ENCODE measurements around the gene MACF1.

The MACF1 gene

GRCh38 chr1:39326836-39327235 lies 122.3 kb downstream of the MACF1 start:
- H3K4me1 ChIP-seq (ENCODE audit: control insufficient read depth, insufficient read depth, low read length), result no peaks in the 10 kb centered on the region
- no peaks in the 10 kb centered on the region for H3K9me3 ChIP-seq (ENCODE audit: control insufficient read depth, low read length)
- WGBS, 2 experiments, result 96 to 98% methylated on average over 1 of the region's 1 CpG
- H3K36me3 ChIP-seq (ENCODE audit: control insufficient read depth, insufficient read depth, low read length), result peaks cover 23% of the 10 kb centered on the region
- H3K27ac ChIP-seq (ENCODE audit: insufficient read depth, low read depth, low read length, poor library complexity, severe bottlenecking), result no peak overlapping the region
- H3K4me3 ChIP-seq (ENCODE audit: insufficient read depth, low read depth, low read length), result no peak overlapping the region
- no peaks in the 10 kb centered on the region for H3K27me3 ChIP-seq (ENCODE audit: control insufficient read depth, insufficient read depth, low read length, poor library complexity, severe bottlenecking)

GRCh38 chr1:39328095-39328494 lies 123.6 kb downstream of the MACF1 start:
- 81 to 95% methylated on average over 1 of the region's 1 CpG for WGBS, 2 experiments

GRCh38 chr1:39328586-39329121 lies 124.2 kb downstream of the MACF1 start:
- Histone ChIP-seq H3K27me3 (ENCODE audit: control insufficient read depth, insufficient read depth, low read length, poor library complexity, severe bottlenecking) (no peaks in the 10 kb centered on the region), H3K4me1 (ENCODE audit: control insufficient read depth, insufficient read depth, low read length) (no peaks in the 10 kb centered on the region), H3K9me3 (ENCODE audit: control insufficient read depth, low read length) (no peaks in the 10 kb centered on the region), H3K36me3 (ENCODE audit: control insufficient read depth, insufficient read depth, low read length) (peaks cover 15% of the 10 kb centered on the region), H3K4me3 (ENCODE audit: insufficient read depth, low read depth, low read length) (no peak overlapping the region), H3K27ac (ENCODE audit: insufficient read depth, low read depth, low read length, poor library complexity, severe bottlenecking) (no peak overlapping the region)
- WGBS, 2 experiments, result 95 to 96% methylated on average over 4 of the region's 4 CpGs

More at GRCh38 chr1:39328095-39328494, 123.6 kb downstream of the MACF1 start:
- no peak overlapping the region for H3K27ac ChIP-seq (ENCODE audit: insufficient read depth, low read depth, low read length, poor library complexity, severe bottlenecking)
- no peaks in the 10 kb centered on the region for H3K9me3 ChIP-seq (ENCODE audit: control insufficient read depth, low read length)
- peaks cover 16% of the 10 kb centered on the region for H3K36me3 ChIP-seq (ENCODE audit: control insufficient read depth, insufficient read depth, low read length)
- H3K27me3 ChIP-seq (ENCODE audit: control insufficient read depth, insufficient read depth, low read length, poor library complexity, severe bottlenecking), result no peaks in the 10 kb centered on the region
- no peaks in the 10 kb centered on the region for H3K4me1 ChIP-seq (ENCODE audit: control insufficient read depth, insufficient read depth, low read length)
- no peak overlapping the region for H3K4me3 ChIP-seq (ENCODE audit: insufficient read depth, low read depth, low read length)

- Histone ChIP-seq H3K4me1 (ENCODE audit: control insufficient read depth, insufficient read depth, low read length) (no peaks in the 10 kb centered on the region), H3K4me3 (ENCODE audit: insufficient read depth, low read depth, low read length) (no peak overlapping the region), H3K9me3 (ENCODE audit: control insufficient read depth, low read length) (no peaks in the 10 kb centered on the region), H3K27me3 (ENCODE audit: control insufficient read depth, insufficient read depth, low read length, poor library complexity, severe bottlenecking) (no peaks in the 10 kb centered on the region), H3K36me3 (ENCODE audit: control insufficient read depth, insufficient read depth, low read length) (peaks cover 15% of the 10 kb centered on the region), H3K27ac (ENCODE audit: insufficient read depth, low read depth, low read length, poor library complexity, severe bottlenecking) (no peak overlapping the region)
- 96 to 97% methylated on average over 5 of the region's 5 CpGs for WGBS, 2 experiments
Observed at GRCh38 chr1:39331647-39332046, 127.2 kb downstream of the MACF1 start.

- H3K4me3 ChIP-seq (ENCODE audit: insufficient read depth, low read depth, low read length), result no peak overlapping the region
- H3K4me1 ChIP-seq (ENCODE audit: control insufficient read depth, insufficient read depth, low read length), result no peaks in the 10 kb centered on the region
- no peaks in the 10 kb centered on the region for H3K9me3 ChIP-seq (ENCODE audit: control insufficient read depth, low read length)
- WGBS, 2 experiments, result 95 to 97% methylated on average over 2 of the region's 2 CpGs
- H3K36me3 ChIP-seq (ENCODE audit: control insufficient read depth, insufficient read depth, low read length), result peaks cover 18% of the 10 kb centered on the region
- no peaks in the 10 kb centered on the region for H3K27me3 ChIP-seq (ENCODE audit: control insufficient read depth, insufficient read depth, low read length, poor library complexity, severe bottlenecking)
- no peak overlapping the region for H3K27ac ChIP-seq (ENCODE audit: insufficient read depth, low read depth, low read length, poor library complexity, severe bottlenecking)
Observed at GRCh38 chr1:39332291-39332690, 127.8 kb downstream of the MACF1 start.

- Histone ChIP-seq H3K27me3 (ENCODE audit: control insufficient read depth, insufficient read depth, low read length, poor library complexity, severe bottlenecking) (no peaks in the 10 kb centered on the region), H3K4me3 (ENCODE audit: insufficient read depth, low read depth, low read length) (no peak overlapping the region), H3K9me3 (ENCODE audit: control insufficient read depth, low read length) (no peaks in the 10 kb centered on the region), H3K27ac (ENCODE audit: insufficient read depth, low read depth, low read length, poor library complexity, severe bottlenecking) (no peak overlapping the region), H3K36me3 (ENCODE audit: control insufficient read depth, insufficient read depth, low read length) (peaks cover 17% of the 10 kb centered on the region), H3K4me1 (ENCODE audit: control insufficient read depth, insufficient read depth, low read length) (no peaks in the 10 kb centered on the region)
- WGBS, 2 experiments, result 93 to 100% methylated on average over 2 of the region's 2 CpGs
Observed at GRCh38 chr1:39332828-39333227, 128.3 kb downstream of the MACF1 start.

GRCh38 chr1:39333296-39333695 lies 128.8 kb downstream of the MACF1 start:
- 92 to 94% methylated on average over 4 of the region's 4 CpGs for WGBS, 2 experiments

GRCh38 chr1:39335216-39335615 lies 130.7 kb downstream of the MACF1 start:
- Histone ChIP-seq H3K36me3 (ENCODE audit: control insufficient read depth, insufficient read depth, low read length) (peaks cover 18% of the 10 kb centered on the region), H3K4me3 (ENCODE audit: insufficient read depth, low read depth, low read length) (no peak overlapping the region), H3K27ac (ENCODE audit: insufficient read depth, low read depth, low read length, poor library complexity, severe bottlenecking) (no peak overlapping the region), H3K9me3 (ENCODE audit: control insufficient read depth, low read length) (no peaks in the 10 kb centered on the region), H3K27me3 (ENCODE audit: control insufficient read depth, insufficient read depth, low read length, poor library complexity, severe bottlenecking) (no peaks in the 10 kb centered on the region), H3K4me1 (ENCODE audit: control insufficient read depth, insufficient read depth, low read length) (no peaks in the 10 kb centered on the region)
- 93% methylated on average over 3 of the region's 3 CpGs for WGBS, 2 experiments

More at GRCh38 chr1:39333296-39333695, 128.8 kb downstream of the MACF1 start:
- H3K4me3 ChIP-seq (ENCODE audit: insufficient read depth, low read depth, low read length), result no peak overlapping the region
- no peak overlapping the region for H3K27ac ChIP-seq (ENCODE audit: insufficient read depth, low read depth, low read length, poor library complexity, severe bottlenecking)
- no peaks in the 10 kb centered on the region for H3K9me3 ChIP-seq (ENCODE audit: control insufficient read depth, low read length)
- H3K27me3 ChIP-seq (ENCODE audit: control insufficient read depth, insufficient read depth, low read length, poor library complexity, severe bottlenecking), result no peaks in the 10 kb centered on the region
- no peaks in the 10 kb centered on the region for H3K4me1 ChIP-seq (ENCODE audit: control insufficient read depth, insufficient read depth, low read length)
- H3K36me3 ChIP-seq (ENCODE audit: control insufficient read depth, insufficient read depth, low read length), result peaks cover 12% of the 10 kb centered on the region

GRCh38 chr1:39337067-39337466 lies 132.6 kb downstream of the MACF1 start:
- no peak overlapping the region for H3K27ac ChIP-seq (ENCODE audit: insufficient read depth, low read depth, low read length, poor library complexity, severe bottlenecking)
- no peak overlapping the region for H3K4me3 ChIP-seq (ENCODE audit: insufficient read depth, low read depth, low read length)
- no peaks in the 10 kb centered on the region for H3K27me3 ChIP-seq (ENCODE audit: control insufficient read depth, insufficient read depth, low read length, poor library complexity, severe bottlenecking)
- no peaks in the 10 kb centered on the region for H3K9me3 ChIP-seq (ENCODE audit: control insufficient read depth, low read length)
- peaks cover 26% of the 10 kb centered on the region for H3K36me3 ChIP-seq (ENCODE audit: control insufficient read depth, insufficient read depth, low read length)
- 95 to 97% methylated on average over 3 of the region's 3 CpGs for WGBS, 2 experiments
- no peaks in the 10 kb centered on the region for H3K4me1 ChIP-seq (ENCODE audit: control insufficient read depth, insufficient read depth, low read length)

- Histone ChIP-seq H3K4me3 (ENCODE audit: insufficient read depth, low read depth, low read length) (no peak overlapping the region), H3K4me1 (ENCODE audit: control insufficient read depth, insufficient read depth, low read length) (no peaks in the 10 kb centered on the region), H3K9me3 (ENCODE audit: control insufficient read depth, low read length) (no peaks in the 10 kb centered on the region), H3K36me3 (ENCODE audit: control insufficient read depth, insufficient read depth, low read length) (peaks cover 28% of the 10 kb centered on the region), H3K27ac (ENCODE audit: insufficient read depth, low read depth, low read length, poor library complexity, severe bottlenecking) (no peak overlapping the region), H3K27me3 (ENCODE audit: control insufficient read depth, insufficient read depth, low read length, poor library complexity, severe bottlenecking) (no peaks in the 10 kb centered on the region)
- 89 to 95% methylated on average over 3 of the region's 3 CpGs for WGBS, 2 experiments
Observed at GRCh38 chr1:39342776-39343175, 138.3 kb downstream of the MACF1 start.
